Renal cortex interstitium (tissue), 11 donors: Measurements from ENCODE around the gene MRNIP. TPM values are rescaled to one million over a fixed set of nuclear protein-coding genes. Genes with fewer than 3 reads are reported as not detected.
"Not testable (repeated sequence)": the region's sequence is repeated elsewhere in the genome, so short reads cannot be mapped to it uniquely, and the experiment has no call there.

Experiments
- DNase-seq, 11 donors: peaks; one replicate each; pipeline ENCODE4 v3.0.0-alpha.2; 2013; ENCODE audit warnings: low read depth in 9 of 11, low spot score in 4 of 11; ENCODE audit errors: extremely low read depth in 1 of 11
- polyA plus RNA-seq, 3 donors: library from polyadenylated mRNA; unstranded; fragments of 120-200 nt; gene quantifications; one replicate each; pipeline ENCODE4 v1.2.1, GENCODE V29; 2013; ENCODE audit not compliant: insufficient read length in 3 of 3

MRNIP gene
- polyA plus RNA-seq, 3 donors = 34.9 to 55.8 (median 40.7) TPM

- no peak for DNase-seq
Observed at GRCh38 chr5:179875741-179876609, 17.4 kb upstream of the MRNIP start.

DNA sequence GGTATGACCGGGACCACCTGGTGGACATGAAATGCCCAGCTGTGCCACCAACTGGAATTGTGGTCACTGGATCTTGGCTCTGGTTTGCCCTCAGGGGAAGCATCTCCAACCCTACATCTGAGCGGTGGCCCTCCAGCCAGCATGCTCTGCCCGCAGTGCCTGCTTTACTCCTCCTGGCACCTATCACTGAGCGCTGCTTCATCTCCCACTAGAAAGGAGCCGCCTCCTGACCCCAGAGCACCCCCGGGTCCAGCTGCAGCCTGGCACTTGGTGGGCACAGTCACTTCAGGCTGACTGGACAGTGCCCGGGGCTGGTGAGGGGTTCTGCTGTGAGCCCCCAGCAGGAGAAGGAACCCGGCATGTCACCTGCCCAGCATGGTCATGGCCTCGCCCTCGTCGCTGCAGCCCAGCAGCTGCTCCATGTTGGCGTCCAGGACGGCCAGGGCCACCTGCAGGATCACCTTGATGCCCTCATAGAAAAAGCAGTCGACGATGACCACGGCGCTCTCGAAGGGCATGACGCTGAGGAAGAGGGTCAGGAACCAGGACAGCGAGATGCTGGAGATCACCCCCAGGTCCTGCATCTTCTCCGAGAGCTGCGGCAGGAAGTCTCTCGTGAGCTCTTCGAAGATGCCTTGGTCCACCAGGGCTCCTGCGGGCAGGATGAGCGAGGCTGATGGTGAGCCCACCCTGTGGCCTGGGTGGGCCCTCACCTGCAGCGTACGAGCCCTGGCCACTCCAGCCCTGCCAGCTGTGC, 16.1 kb upstream of the MRNIP start:
- DNase-seq = no peak

DNA sequence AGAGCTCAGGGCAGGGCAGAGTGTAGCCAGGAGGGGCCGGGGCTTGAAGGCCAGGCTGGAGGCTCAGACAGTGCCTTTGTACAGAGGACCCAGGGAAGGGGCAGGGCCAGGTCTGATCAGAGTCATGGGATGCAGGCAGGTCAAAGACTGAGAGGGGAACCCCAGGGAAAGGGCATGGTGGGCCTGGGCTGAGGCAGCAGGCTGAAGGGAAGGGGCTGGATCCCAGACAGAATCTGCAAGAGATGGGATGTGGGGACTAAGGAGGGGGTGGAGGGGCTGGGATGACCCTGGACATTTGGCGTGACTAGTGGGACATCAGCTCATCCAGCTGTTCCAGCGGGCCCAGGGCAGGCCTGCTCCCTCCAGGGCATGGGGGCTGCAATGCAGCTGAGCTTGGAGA, 15.5 kb upstream of the MRNIP start:
- no peak for DNase-seq

GRCh38 chr5:179873588-179874110, 15.0 kb upstream of the MRNIP start:
- no peak for DNase-seq

DNA sequence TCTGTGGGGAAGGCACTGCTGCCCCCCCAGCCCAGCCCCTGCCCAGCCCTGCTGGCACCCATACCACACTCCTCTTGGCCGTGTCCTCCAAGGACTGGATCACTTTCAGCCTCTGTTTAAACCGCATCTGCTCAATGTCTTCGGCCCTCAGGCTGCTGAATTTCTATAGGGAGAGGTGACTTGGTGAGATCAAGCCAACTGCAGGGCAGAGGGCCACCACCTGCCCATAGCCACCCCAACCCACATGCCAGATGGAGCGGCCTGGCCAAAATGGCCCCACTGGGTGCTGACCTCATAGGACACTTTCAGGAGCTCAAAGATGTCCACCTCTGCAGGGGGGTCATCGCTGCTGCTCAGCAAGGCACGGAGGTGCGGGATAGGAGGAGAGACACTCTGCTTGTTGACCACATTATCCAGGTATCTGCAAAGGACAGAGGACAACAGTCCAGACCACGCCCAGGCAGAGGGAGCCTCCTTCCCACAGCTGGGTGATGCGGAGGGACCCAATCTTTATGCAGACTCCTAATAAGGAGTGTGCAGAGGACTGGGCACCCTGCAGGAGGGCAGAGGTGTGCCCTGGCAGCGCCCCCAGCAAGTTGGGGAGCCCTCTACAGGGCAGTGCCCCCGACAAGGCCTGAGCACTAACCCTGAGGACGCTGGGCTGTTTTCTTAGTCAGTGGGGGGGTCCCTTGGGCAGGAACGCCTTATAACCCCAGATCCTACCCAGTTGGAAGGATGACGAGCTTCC, 14.4 kb upstream of the MRNIP start:
- DNase-seq = no peak

GRCh38 chr5:179872055-179872827, 13.6 kb upstream of the MRNIP start:
- no peak for DNase-seq

DNA sequence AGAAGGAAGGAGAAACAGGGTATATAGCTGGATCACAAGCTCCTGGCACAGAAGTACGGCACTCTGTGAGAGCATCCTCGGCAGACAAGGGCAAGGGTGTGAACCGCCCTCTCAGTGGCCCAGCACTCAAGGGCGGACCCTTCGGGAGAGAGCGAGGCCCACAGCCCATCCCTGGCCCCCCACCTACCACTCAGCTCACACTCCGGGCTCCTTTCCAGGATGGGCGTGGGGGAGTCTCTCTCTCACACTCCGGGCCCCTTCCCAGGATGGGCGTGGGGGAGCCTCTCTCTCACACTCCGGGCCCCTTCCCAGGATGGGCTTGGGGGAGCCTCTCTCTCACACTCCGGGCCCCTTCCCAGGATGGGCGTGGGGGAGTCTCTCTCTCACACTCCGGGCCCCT, 12.9 kb upstream of the MRNIP start:
- not testable (repeated sequence) for DNase-seq

DNA sequence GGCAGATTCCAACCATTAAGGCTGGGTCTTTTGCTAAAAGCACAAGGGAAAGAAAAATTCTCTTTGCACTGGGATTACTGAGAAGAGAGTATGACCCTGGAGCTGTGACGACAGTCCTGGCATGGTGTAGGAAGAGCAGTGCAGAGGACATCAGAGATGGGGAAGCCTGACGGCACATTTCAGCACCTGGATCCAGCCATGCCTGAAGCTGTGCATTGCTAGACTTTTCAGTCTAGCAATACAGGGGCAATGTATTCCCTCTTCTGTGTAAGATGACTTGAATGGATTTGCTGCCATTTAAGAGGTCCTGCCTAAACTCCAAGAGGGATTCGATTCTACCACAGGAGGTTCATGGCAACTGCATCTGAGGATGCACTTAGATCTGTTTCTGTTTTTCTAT, 12.3 kb upstream of the MRNIP start:
- DNase-seq = no peak

GRCh38 chr5:179870403-179870903, 11.8 kb upstream of the MRNIP start:
- peak in 8 of 11 donors; percentile 17 to 64 (median 26) for DNase-seq

DNA sequence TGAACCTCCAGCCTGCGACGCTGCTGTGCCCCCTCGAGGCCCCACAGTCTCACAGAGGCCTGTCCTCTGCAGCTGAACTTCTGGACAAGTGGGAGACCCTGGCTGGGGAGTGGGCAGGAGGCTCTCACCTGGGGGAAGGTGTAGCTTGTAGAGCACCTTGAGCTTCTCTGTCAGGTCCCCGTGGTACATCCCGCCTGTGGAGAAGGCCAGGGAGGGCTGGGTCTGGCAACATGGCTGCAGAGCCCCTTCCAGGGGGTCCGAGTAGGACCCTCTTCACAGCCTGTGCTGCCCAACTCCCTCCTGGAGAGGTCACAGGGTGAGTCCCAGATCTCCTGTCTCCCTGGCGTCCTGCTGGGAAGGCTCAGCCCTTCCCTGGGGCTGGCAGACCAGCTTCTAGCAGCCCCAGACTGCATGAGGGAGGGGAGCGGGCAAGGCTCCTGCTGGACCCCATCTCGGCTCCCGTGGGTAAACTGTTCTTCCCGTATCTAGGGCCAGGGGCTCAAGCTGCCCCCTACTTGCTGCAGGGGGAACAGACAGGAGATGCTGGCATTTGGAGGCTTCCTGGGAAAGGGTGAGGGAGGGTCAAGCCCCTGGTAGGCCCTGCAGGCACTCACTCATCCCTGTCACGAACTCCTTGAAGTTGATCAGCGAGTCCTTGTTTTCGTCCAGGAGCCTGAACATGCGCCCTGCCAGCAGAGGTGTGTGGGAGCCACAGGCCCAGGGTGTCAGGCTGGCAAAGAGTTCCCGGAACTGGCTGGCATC, 11.2 kb upstream of the MRNIP start:
- no peak for DNase-seq

DNA sequence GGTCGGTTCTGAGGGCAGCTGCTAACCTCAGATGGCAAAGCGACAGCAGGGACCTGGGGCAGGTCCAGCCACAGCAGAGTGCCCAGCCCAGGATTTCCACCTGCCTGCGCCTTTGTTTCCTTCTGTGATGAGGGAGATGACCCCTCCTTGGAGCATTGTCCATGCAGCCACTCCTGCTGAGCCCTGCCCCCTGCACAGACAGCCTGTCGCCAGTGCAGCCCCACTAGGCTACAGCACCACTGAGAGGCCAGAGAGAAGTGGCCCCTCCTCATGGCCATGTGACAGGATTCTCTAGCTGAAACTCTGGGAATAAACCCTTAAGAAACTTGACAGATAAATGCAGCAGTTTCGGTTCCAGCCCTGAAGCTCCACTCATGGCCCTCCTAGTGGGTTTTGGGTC, 10.5 kb upstream of the MRNIP start:
- no peak for DNase-seq

DNA sequence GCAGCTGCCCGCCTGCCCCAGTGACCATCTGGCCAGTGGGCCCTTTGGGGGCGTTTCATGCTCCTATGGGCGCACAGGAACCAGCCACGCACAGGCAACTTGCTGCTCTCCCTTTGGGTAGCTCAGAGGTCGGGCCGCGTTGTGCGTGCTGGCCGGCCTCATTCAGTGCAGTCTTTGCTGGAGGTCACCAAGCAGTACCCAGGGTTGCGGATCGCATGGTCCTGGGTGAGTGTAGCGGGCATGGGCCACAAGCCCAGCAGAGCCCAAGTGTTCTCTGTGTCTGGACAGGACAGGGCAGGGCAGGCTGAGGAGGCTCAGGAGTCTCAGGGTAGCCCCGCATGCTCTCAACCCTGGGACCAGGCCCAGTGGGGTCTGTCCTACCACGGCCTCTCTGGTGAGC, 9.9 kb upstream of the MRNIP start:
- DNase-seq = no peak

GRCh38 chr5:179867476-179867875, 8.9 kb upstream of the MRNIP start:
- no peak for DNase-seq

DNA sequence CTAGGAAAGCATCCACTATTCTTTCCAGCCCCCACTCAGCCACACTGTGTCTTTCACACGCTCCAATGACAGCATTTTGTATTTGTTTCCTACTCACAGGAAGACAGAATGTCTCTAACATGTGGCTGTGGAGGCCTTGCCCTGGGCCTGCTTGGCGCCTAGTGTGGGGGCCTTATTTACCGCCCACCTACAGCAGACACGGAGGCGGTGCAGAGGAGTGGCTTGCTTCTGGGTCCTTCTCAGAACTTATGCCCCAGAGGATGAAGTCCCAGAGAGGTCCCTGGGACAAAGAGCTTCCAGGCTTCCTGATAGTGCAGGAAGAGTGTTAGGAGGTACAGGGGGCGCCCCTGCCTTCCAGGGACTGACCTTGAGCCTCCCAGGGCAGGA, 8.5 kb upstream of the MRNIP start:
- no peak for DNase-seq

- DNase-seq = no peak
Observed at GRCh38 chr5:179866241-179867078, 7.8 kb upstream of the MRNIP start.

DNA sequence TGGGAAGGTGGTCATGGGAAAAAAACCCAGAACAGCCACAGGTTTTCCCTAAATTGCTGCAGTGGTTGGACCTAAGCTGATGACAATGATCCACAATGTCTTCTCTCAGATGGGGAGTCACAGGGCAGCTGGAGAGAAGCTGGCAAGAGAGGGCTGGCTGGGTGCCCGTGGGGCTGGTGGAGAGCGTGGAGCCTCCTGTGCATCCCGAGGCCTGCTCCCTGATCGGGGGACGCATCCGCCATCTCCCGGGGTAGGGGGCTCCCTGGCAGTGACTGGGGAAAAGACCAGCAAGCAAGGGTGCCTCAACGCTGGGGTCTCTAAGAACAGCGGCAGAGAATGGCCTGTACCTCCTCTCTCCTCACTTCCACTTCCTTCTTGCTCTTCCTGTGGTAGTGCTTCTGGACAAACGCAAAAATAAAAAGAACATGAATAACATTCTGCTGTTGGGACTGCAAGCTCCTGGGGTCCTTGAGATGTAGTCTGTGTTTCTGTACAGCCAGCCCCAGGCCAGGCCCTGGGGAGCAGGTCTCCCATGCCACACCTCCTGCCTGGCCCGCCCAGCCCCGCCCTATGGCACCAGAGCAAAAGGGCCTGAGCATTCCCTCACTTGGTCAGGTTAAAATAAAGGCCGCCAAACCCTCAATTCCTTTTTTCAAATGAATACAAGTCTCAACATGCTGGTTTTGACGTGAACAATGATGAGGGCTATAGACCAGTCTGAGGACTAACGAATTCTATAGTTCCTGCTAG, 7.0 kb upstream of the MRNIP start:
- DNase-seq = no peak
